IMR-90 (cell line): Measurements from ENCODE around the gene MRPS34.

ENCODE experiments used
- BHLHE40 ChIP-seq: fragments of 150-350 bp; IDR thresholded peaks from 2 replicates; pipeline ENCODE4 v1.6.1; 2016; ENCODE audit warnings: mild to moderate bottlenecking, low read depth, low read length
- CEBPB ChIP-seq: IDR thresholded peaks from 2 replicates; pipeline ENCODE4 v1.6.1; 2012; ENCODE audit warnings: low read depth, low read length, improper control_type of control experiment
- CHD1 ChIP-seq: IDR thresholded peaks from 2 replicates; pipeline ENCODE4 v1.6.1; 2012; ENCODE audit warnings: low read depth, low read length, improper control_type of control experiment
- FOS ChIP-seq: fragments of 150-350 bp; IDR thresholded peaks from 2 replicates; pipeline ENCODE4 v1.6.1; 2016; ENCODE audit warnings: low read depth, low read length
- MAFK ChIP-seq: IDR thresholded peaks from 2 replicates; pipeline ENCODE4 v1.6.1; 2012; ENCODE audit warnings: low read depth, low read length, improper control_type of control experiment
- NFE2L2 ChIP-seq: fragments of 150-350 bp; IDR thresholded peaks from 2 replicates; pipeline ENCODE4 v1.6.1; 2016; ENCODE audit warnings: low read depth, mild to moderate bottlenecking, low read length
- POLR2A ChIP-seq: IDR thresholded peaks from 2 replicates; pipeline ENCODE4 v1.6.1; 2012; ENCODE audit warnings: mild to moderate bottlenecking, low read depth, low read length
- RAD21 ChIP-seq: IDR thresholded peaks from 2 replicates; pipeline ENCODE4 v1.6.1; 2012; ENCODE audit warnings: low read length, improper control_type of control experiment
- RCOR1 ChIP-seq: IDR thresholded peaks from 2 replicates; pipeline ENCODE4 v1.6.1; 2012; ENCODE audit warnings: mild to moderate bottlenecking, low read length, improper control_type of control experiment; ENCODE audit not compliant: insufficient replicate concordance
- RFX5 ChIP-seq: IDR thresholded peaks from 2 replicates; pipeline ENCODE4 v1.8.0; 2012; ENCODE audit warnings: low read depth, mild to moderate bottlenecking, low read length, moderate library complexity
- SMC3 ChIP-seq: fragments of 150-350 bp; IDR thresholded peaks from 2 replicates; pipeline ENCODE4 v1.6.1; 2016; ENCODE audit warnings: low read depth, mild to moderate bottlenecking, antibody characterized with exemption, low read length, moderate library complexity
- TF ChIP-seq, protein P1 (sequence below): conservative IDR thresholded peaks from 2 replicates; pipeline ENCODE4 v1.5.1; 2012; ENCODE audit warnings: mild to moderate bottlenecking, low read depth, low read length, improper control_type of control experiment
- TF ChIP-seq, protein P2 (sequence below): fragments of 150-350 bp; IDR thresholded peaks from 2 replicates; pipeline ENCODE4 v1.6.1; 2017; ENCODE audit warnings: mild to moderate bottlenecking, antibody characterized with exemption, low read length, low read depth
- TF ChIP-seq, protein P3 (sequence below): fragments of 150-350 bp; IDR thresholded peaks from 2 replicates; pipeline ENCODE4 v1.6.1; 2016; ENCODE audit warnings: low read depth, mild to moderate bottlenecking, low read length, moderate library complexity, borderline replicate concordance

DNA sequence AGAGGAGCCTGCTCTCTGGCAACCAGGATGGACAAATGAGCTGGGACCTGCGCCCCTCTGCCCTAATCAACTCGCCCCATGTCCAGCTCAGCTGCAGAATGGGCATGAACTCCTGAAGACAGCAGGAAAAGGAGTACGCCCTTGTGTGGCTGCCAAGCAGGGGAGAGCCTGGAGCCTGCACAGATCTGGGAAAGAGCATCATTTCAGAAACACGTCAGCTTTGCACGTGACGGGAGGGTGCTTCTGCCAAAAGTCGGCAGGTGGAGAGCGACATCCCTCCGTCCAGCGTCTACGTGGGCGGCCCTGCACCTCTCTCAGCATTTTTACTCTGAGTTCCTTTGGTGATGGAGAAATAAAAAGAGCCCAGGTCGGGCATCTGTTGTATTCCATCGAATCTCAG is 20.1 kb downstream of the MRPS34 start:
- TF ChIP-seq, protein P1, sequence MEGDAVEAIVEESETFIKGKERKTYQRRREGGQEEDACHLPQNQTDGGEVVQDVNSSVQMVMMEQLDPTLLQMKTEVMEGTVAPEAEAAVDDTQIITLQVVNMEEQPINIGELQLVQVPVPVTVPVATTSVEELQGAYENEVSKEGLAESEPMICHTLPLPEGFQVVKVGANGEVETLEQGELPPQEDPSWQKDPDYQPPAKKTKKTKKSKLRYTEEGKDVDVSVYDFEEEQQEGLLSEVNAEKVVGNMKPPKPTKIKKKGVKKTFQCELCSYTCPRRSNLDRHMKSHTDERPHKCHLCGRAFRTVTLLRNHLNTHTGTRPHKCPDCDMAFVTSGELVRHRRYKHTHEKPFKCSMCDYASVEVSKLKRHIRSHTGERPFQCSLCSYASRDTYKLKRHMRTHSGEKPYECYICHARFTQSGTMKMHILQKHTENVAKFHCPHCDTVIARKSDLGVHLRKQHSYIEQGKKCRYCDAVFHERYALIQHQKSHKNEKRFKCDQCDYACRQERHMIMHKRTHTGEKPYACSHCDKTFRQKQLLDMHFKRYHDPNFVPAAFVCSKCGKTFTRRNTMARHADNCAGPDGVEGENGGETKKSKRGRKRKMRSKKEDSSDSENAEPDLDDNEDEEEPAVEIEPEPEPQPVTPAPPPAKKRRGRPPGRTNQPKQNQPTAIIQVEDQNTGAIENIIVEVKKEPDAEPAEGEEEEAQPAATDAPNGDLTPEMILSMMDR = no peak
- no peak for TF ChIP-seq POLR2A
- no peak for TF ChIP-seq SMC3
- no peak for TF ChIP-seq CEBPB
- no peak for TF ChIP-seq BHLHE40
- TF ChIP-seq RFX5 = no peak
- TF ChIP-seq, protein P2, sequence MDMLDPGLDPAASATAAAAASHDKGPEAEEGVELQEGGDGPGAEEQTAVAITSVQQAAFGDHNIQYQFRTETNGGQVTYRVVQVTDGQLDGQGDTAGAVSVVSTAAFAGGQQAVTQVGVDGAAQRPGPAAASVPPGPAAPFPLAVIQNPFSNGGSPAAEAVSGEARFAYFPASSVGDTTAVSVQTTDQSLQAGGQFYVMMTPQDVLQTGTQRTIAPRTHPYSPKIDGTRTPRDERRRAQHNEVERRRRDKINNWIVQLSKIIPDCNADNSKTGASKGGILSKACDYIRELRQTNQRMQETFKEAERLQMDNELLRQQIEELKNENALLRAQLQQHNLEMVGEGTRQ = no peak
- TF ChIP-seq RAD21 = no peak
- no peak for TF ChIP-seq FOS
- TF ChIP-seq CHD1 = no peak
- TF ChIP-seq, protein P3, sequence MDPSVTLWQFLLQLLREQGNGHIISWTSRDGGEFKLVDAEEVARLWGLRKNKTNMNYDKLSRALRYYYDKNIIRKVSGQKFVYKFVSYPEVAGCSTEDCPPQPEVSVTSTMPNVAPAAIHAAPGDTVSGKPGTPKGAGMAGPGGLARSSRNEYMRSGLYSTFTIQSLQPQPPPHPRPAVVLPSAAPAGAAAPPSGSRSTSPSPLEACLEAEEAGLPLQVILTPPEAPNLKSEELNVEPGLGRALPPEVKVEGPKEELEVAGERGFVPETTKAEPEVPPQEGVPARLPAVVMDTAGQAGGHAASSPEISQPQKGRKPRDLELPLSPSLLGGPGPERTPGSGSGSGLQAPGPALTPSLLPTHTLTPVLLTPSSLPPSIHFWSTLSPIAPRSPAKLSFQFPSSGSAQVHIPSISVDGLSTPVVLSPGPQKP = no peak
- no peak for TF ChIP-seq MAFK
- no peak for TF ChIP-seq NFE2L2
- no peak for TF ChIP-seq RCOR1
